CD14-positive monocyte (primary cell): ENCODE results near the gene DCC. TPM values are rescaled to one million over a fixed set of nuclear protein-coding genes. Genes with fewer than 3 reads are reported as not detected.

ENCODE experiments used
- DNase-seq, 3 donors: peaks; one replicate each; pipeline ENCODE4 v3.0.0-alpha.2; 2011 to 2022
- H2AFZ ChIP-seq: 2 replicates; pipeline ENCODE4 v1.6.0; 2012; ENCODE audit warnings: mild to moderate bottlenecking, low read depth, low read length, inconsistent platforms; ENCODE audit not compliant: insufficient read depth, poor library complexity, severe bottlenecking
- H3K27ac ChIP-seq, 2 donors: 1 replicate in 1 of 2; 2 replicates in 1 of 2; pipeline ENCODE4 v1.5.1; 2012 to 2013; ENCODE audit warnings: low read length in 2 of 2, control low read depth in 1 of 2, inconsistent platforms in 1 of 2, low read depth in 1 of 2, mild to moderate bottlenecking in 1 of 2
- H3K27me3 ChIP-seq, 2 donors: one replicate each; pipeline versions ENCODE4 v1.6.0 to v1.6.1; 2011 to 2013; ENCODE audit warnings: low read length in 2 of 2; ENCODE audit not compliant: control insufficient read depth in 2 of 2, insufficient read depth in 2 of 2
- H3K36me3 ChIP-seq, 2 donors: replicated peaks in 1 of 2; 1 replicate in 1 of 2; 2 replicates in 1 of 2; pipeline versions ENCODE4 v1.5.1 to v1.6.1; 2012 to 2013; ENCODE audit warnings: low read length in 2 of 2, control low read depth in 1 of 2, inconsistent platforms in 1 of 2, mild to moderate bottlenecking in 1 of 2; ENCODE audit not compliant: insufficient read depth in 2 of 2, control insufficient read depth in 1 of 2
- H3K4me1 ChIP-seq, 2 donors: 1 replicate in 1 of 2; 2 replicates in 1 of 2; pipeline versions ENCODE4 v1.5.1 to v1.6.1; 2012 to 2013; ENCODE audit warnings: low read length in 2 of 2, control low read depth in 1 of 2, inconsistent platforms in 1 of 2, mild to moderate bottlenecking in 1 of 2, moderate library complexity in 1 of 2; ENCODE audit not compliant: insufficient read depth in 2 of 2, control insufficient read depth in 1 of 2
- H3K4me2 ChIP-seq: replicated peaks from 2 replicates; pipeline ENCODE3; 2012; ENCODE audit warnings: low read length, moderate library complexity, mild to moderate bottlenecking; ENCODE audit not compliant: poor library complexity, severe bottlenecking; ENCODE audit errors: extremely low read depth
- H3K4me3 ChIP-seq, 3 experiments: fragments of 200-600 bp in 1 of 3; sonication (generic) in 1 of 3; replicated peaks in 1 of 3; 1 replicate in 2 of 3; 2 replicates in 1 of 3; pipeline ENCODE4 v1.5.1; 2011 to 2013; ENCODE audit warnings: low read length in 3 of 3, mild to moderate bottlenecking in 3 of 3, control low read depth in 2 of 3, low read depth in 2 of 3, inconsistent platforms in 1 of 3, moderate library complexity in 1 of 3
- H3K79me2 ChIP-seq: 2 replicates; pipeline ENCODE4 v1.6.0; 2012; ENCODE audit warnings: mild to moderate bottlenecking, control low read depth, inconsistent platforms, low read length, moderate library complexity; ENCODE audit not compliant: insufficient read depth
- H3K9ac ChIP-seq: 2 replicates; pipeline ENCODE4 v1.6.0; 2017; ENCODE audit warnings: low read length, mild to moderate bottlenecking; ENCODE audit not compliant: insufficient read depth, poor library complexity, severe bottlenecking
- H3K9me3 ChIP-seq, 2 donors: replicated peaks in 1 of 2; 1 replicate in 1 of 2; 2 replicates in 1 of 2; pipeline versions ENCODE4 v1.5.1 to v1.6.1; 2012 to 2013; ENCODE audit warnings: low read length in 2 of 2, control low read depth in 1 of 2; ENCODE audit not compliant: control insufficient read depth in 1 of 2, insufficient read depth in 1 of 2
- H4K20me1 ChIP-seq: 2 replicates; pipeline ENCODE4 v1.6.0; 2012; ENCODE audit warnings: mild to moderate bottlenecking, low read length, control low read depth, moderate library complexity; ENCODE audit not compliant: insufficient read depth
- H3K27ac Mint-ChIP-seq, 7 donors: one replicate each; pipeline ENCODE4 v1.8.0; 2020; ENCODE audit warnings: mild to moderate bottlenecking in 7 of 7, mixed read lengths in 7 of 7, moderate library complexity in 6 of 7, inconsistent platforms in 2 of 7
- H3K27me3 Mint-ChIP-seq, 3 donors: one replicate each; pipeline ENCODE4 v1.8.0; 2021 to 2022; ENCODE audit warnings: low read depth in 3 of 3, mild to moderate bottlenecking in 3 of 3, mixed read lengths in 3 of 3, moderate library complexity in 3 of 3, inconsistent platforms in 1 of 3
- H3K36me3 Mint-ChIP-seq, 2 donors: one replicate each; pipeline ENCODE4 v1.8.0; 2020; ENCODE audit warnings: mixed read lengths in 2 of 2, inconsistent platforms in 1 of 2, mild to moderate bottlenecking in 1 of 2
- H3K4me1 Mint-ChIP-seq: one replicate; pipeline ENCODE4 v1.8.0; 2020; ENCODE audit warnings: mild to moderate bottlenecking, mixed read lengths
- H3K4me3 Mint-ChIP-seq, 2 donors: one replicate each; pipeline ENCODE4 v1.8.0; 2020; ENCODE audit warnings: mild to moderate bottlenecking in 2 of 2, mixed read lengths in 2 of 2, moderate library complexity in 1 of 2
- H3K9me3 Mint-ChIP-seq, 7 donors: one replicate each; pipeline ENCODE4 v1.8.0; 2020 to 2022; ENCODE audit warnings: mixed read lengths in 7 of 7, mild to moderate bottlenecking in 6 of 7, moderate library complexity in 6 of 7, inconsistent platforms in 2 of 7
- CTCF ChIP-seq: fragments of 200-600 bp; IDR thresholded peaks from one replicate; pipeline ENCODE4 v1.8.0; 2022; ENCODE audit warnings: antibody characterized with exemption, mild to moderate bottlenecking
- WGBS: methylation state at CpG from one replicate; pipeline ENCODE4 v1.1.5; 2013; ENCODE audit warnings: missing lambda C conversion rate; ENCODE audit not compliant: insufficient coverage; 5-methylcytosine and 5-hydroxymethylcytosine counted together
- intact Hi-C, 2 donors: fragments of 100-400 bp; cut with micrococcal nuclease; formaldehyde crosslinking; loops; one replicate each; pipeline versions ENCODE4 v1.15.0 to v1.15.1; 2023
- polyA plus RNA-seq, 3 donors: library from polyadenylated mRNA; depleted of rRNA in 1 of 3; unstranded in 2 of 3; stranded (reverse) in 1 of 3; fragments of 300-500 nt in 2 of 3; fragments of >200 nt in 1 of 3; fragmentation: Illumina TruSeq in 2 of 3; gene quantifications; 1 replicate in 2 of 3; 2 replicates in 1 of 3; pipeline ENCODE4 v1.2.3, GENCODE V29; 2012 to 2021

The DCC gene
- polyA plus RNA-seq, 3 donors: not detected

- no peaks in the 10 kb centered on the region for H3K4me1 ChIP-seq
- intact Hi-C loops: no loop called here
- TF ChIP-seq CTCF: no peak
- no peak for DNase-seq
- no peaks in the 10 kb centered on the region for H3K36me3 Mint-ChIP-seq
- H3K4me3 ChIP-seq: no peak overlapping the region
- no peaks in the 10 kb centered on the region for H4K20me1 ChIP-seq
- no peaks in the 10 kb centered on the region for H3K27me3 Mint-ChIP-seq
- H3K4me1 Mint-ChIP-seq: no peaks in the 10 kb centered on the region
- H3K4me2 ChIP-seq: no peak overlapping the region
- no peaks in the 10 kb centered on the region for H3K79me2 ChIP-seq
- H3K27ac Mint-ChIP-seq: no peak overlapping the region
- H3K9me3 Mint-ChIP-seq: peaks cover 0 to 3% (median 0%) of the 10 kb centered on the region in 7 donors
- H3K4me3 Mint-ChIP-seq: no peak overlapping the region
- H3K9ac ChIP-seq: no peak overlapping the region
- no peak overlapping the region for H2AFZ ChIP-seq
- no peaks in the 10 kb centered on the region for H3K9me3 ChIP-seq
- no CpG with 5 or more reads among the region's 3 CpGs for WGBS
- H3K36me3 ChIP-seq: no peaks in the 10 kb centered on the region
- H3K27ac ChIP-seq: no peak overlapping the region
- no peaks in the 10 kb centered on the region for H3K27me3 ChIP-seq
Measured at GRCh38 chr18:53534695-53535094, 1194.7 kb downstream of the DCC start.

- whole genome bisulfite sequencing: 95% methylated on average over 2 of the region's 2 CpGs
- Histone ChIP-seq H3K9me3 (no peaks in the 10 kb centered on the region), H3K27ac (no peak overlapping the region), H2AFZ (no peak overlapping the region), H3K9ac (no peak overlapping the region), H3K4me3 (no peak overlapping the region), H3K27me3 (no peaks in the 10 kb centered on the region), H4K20me1 (no peaks in the 10 kb centered on the region), H3K36me3 (no peaks in the 10 kb centered on the region), H3K4me1 (no peaks in the 10 kb centered on the region), H3K79me2 (no peaks in the 10 kb centered on the region), H3K4me2 (no peak overlapping the region)
- TF ChIP-seq CTCF: no peak
- intact Hi-C loops: no loop called here
- DNase-seq: no peak
- H3K27ac Mint-ChIP-seq: no peak overlapping the region
- no peak overlapping the region for H3K4me3 Mint-ChIP-seq
- H3K9me3 Mint-ChIP-seq: peaks cover 0 to 3% (median 0%) of the 10 kb centered on the region in 7 donors
- H3K4me1 Mint-ChIP-seq: no peaks in the 10 kb centered on the region
- H3K27me3 Mint-ChIP-seq: no peaks in the 10 kb centered on the region
- H3K36me3 Mint-ChIP-seq: no peaks in the 10 kb centered on the region
Measured at GRCh38 chr18:53536908-53537307, 1196.9 kb downstream of the DCC start.
